CD4-positive, alpha-beta T cell (primary cell): Measurements from ENCODE around the gene TBCD. TPM values are rescaled to one million over a fixed set of nuclear protein-coding genes. Genes with fewer than 3 reads are reported as not detected.

Experiments used
- ATAC-seq: fragments of 200-7000 bp; cut with Tn5 transposase; one replicate; pipeline ENCODE4 v1.10.0; 2022; ENCODE audit warnings: mild to moderate bottlenecking; ENCODE audit not compliant: poor library complexity
- CTCF ChIA-PET: fragments of 350-600 bp; sonication (Branson Sonifier 250); formaldehyde crosslinking; loops from one replicate; lab custom pipeline; 2021; ENCODE audit warnings: antibody characterized with exemption, inconsistent platforms; lab: Charles Lee
- POLR2A ChIA-PET: fragments of 350-600 bp; sonication (Branson Sonifier 250); formaldehyde crosslinking; loops from one replicate; lab custom pipeline; 2021; ENCODE audit warnings: antibody characterized with exemption, inconsistent platforms; lab: Charles Lee
- DNase-seq, 14 experiments: peaks; one replicate each; pipeline ENCODE4 v3.0.0-alpha.2; 2013 to 2020; ENCODE audit warnings: mixed read lengths in 2 of 14
- H3K27ac ChIP-seq, 2 donors: one replicate each; pipeline versions ENCODE4 v1.5.1 to v1.7.0; 2013; ENCODE audit warnings: low read length in 2 of 2, low read depth in 1 of 2, mild to moderate bottlenecking in 1 of 2
- H3K27me3 ChIP-seq, 2 experiments: 1 replicate in 1 of 2; 2 replicates in 1 of 2; pipeline versions ENCODE4 v1.6.1 to v1.7.0; 2013; ENCODE audit warnings: low read length in 2 of 2, control low read depth in 1 of 2, mild to moderate bottlenecking in 1 of 2, moderate library complexity in 1 of 2; ENCODE audit not compliant: insufficient read depth in 2 of 2, control insufficient read depth in 1 of 2
- H3K36me3 ChIP-seq: one replicate; pipeline ENCODE4 v1.6.1; 2013; ENCODE audit warnings: low read length, control low read depth; ENCODE audit not compliant: insufficient read depth
- H3K4me1 ChIP-seq: one replicate; pipeline ENCODE4 v1.6.1; 2013; ENCODE audit warnings: low read length, control low read depth; ENCODE audit not compliant: insufficient read depth
- H3K4me3 ChIP-seq: one replicate; pipeline ENCODE4 v1.5.1; 2013; ENCODE audit warnings: mild to moderate bottlenecking, low read length, moderate library complexity
- H3K9me3 ChIP-seq, 2 experiments: 1 replicate in 1 of 2; 2 replicates in 1 of 2; pipeline versions ENCODE4 v1.6.1 to v1.7.0; 2013; ENCODE audit warnings: low read length in 2 of 2, mild to moderate bottlenecking in 2 of 2, control low read depth in 1 of 2, moderate library complexity in 1 of 2; ENCODE audit not compliant: control insufficient read depth in 1 of 2, insufficient read depth in 1 of 2
- H3K27ac Mint-ChIP-seq: one replicate; pipeline ENCODE4 v1.8.0; 2020; ENCODE audit warnings: mixed read lengths
- H3K27me3 Mint-ChIP-seq: one replicate; pipeline ENCODE4 v1.8.0; 2021; ENCODE audit warnings: mixed read lengths
- H3K36me3 Mint-ChIP-seq: one replicate; pipeline ENCODE4 v1.8.0; 2021; ENCODE audit warnings: low read depth, mixed read lengths
- H3K4me1 Mint-ChIP-seq: one replicate; pipeline ENCODE4 v1.8.0; 2021; ENCODE audit warnings: low read depth, mixed read lengths
- H3K4me3 Mint-ChIP-seq: one replicate; pipeline ENCODE4 v1.8.0; 2020; ENCODE audit warnings: mild to moderate bottlenecking, mixed read lengths
- H3K9me3 Mint-ChIP-seq: one replicate; pipeline ENCODE4 v1.8.0; 2020; ENCODE audit warnings: mixed read lengths
- intact Hi-C, 2 experiments: fragments of 100-400 bp; cut with DNase I in 1 of 2; cut with micrococcal nuclease in 1 of 2; formaldehyde crosslinking; loops; one replicate each; pipeline versions ENCODE4 v1.15.1 to v1.9.0; 2023 to 2025; cut with DNase I, micrococcal nuclease
- total RNA-seq, 174 experiments: library from RNA in 2 of 174; stranded (reverse) in 2 of 174; gene quantifications; one replicate each; pipeline ENCODE4 v1.2.3 and lab custom pipeline; 2021 to 2026
- TF ChIP-seq, protein P1 (sequence below): fragments of 200-600 bp; IDR thresholded peaks from one replicate; pipeline ENCODE4 v1.8.0; 2022; ENCODE audit warnings: antibody characterized with exemption, mild to moderate bottlenecking

TBCD gene
- total RNA-seq, 2 experiments from 2014 or later = 74.6 to 80.3 TPM

DNA sequence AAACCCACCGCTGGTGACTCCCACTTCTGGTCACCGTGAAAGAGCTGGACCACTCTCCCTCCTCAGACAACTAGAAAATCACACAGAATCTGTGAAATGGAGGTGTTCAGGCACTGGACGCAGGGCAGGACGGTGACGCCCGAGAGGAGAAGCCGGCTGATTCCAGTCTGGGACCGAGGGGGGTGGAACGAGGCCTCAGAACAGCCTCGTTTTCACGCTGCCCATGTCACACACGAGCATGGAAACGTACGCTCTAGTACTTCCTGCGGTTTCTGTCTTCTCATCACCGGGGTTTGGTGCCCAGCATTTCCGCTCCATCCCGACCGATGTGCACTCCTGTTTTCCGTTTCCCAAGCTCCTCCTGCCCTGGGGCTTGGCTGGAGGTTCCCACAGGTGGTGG lies 225.7 kb downstream of the TBCD start:
- no peaks in the 10 kb centered on the region for H3K27me3 ChIP-seq
- ChIA-PET CTCF (no interaction called here), POLR2A (no interaction called here)
- H3K4me1 ChIP-seq = peaks cover 13% of the 10 kb centered on the region
- Mint-ChIP-seq H3K9me3 (no peaks in the 10 kb centered on the region), H3K27ac (no peak overlapping the region), H3K4me1 (peaks cover 35% of the 10 kb centered on the region), H3K4me3 (no peak overlapping the region), H3K27me3 (no peaks in the 10 kb centered on the region), H3K36me3 (no peaks in the 10 kb centered on the region)
- no peak overlapping the region for H3K4me3 ChIP-seq
- H3K27ac ChIP-seq = no peak overlapping the region
- TF ChIP-seq, protein P1, sequence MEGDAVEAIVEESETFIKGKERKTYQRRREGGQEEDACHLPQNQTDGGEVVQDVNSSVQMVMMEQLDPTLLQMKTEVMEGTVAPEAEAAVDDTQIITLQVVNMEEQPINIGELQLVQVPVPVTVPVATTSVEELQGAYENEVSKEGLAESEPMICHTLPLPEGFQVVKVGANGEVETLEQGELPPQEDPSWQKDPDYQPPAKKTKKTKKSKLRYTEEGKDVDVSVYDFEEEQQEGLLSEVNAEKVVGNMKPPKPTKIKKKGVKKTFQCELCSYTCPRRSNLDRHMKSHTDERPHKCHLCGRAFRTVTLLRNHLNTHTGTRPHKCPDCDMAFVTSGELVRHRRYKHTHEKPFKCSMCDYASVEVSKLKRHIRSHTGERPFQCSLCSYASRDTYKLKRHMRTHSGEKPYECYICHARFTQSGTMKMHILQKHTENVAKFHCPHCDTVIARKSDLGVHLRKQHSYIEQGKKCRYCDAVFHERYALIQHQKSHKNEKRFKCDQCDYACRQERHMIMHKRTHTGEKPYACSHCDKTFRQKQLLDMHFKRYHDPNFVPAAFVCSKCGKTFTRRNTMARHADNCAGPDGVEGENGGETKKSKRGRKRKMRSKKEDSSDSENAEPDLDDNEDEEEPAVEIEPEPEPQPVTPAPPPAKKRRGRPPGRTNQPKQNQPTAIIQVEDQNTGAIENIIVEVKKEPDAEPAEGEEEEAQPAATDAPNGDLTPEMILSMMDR = no peak
- ATAC-seq (no peak), DNase-seq (no peak)
- H3K36me3 ChIP-seq = no peaks in the 10 kb centered on the region
- intact Hi-C loops = no loop called here
- H3K9me3 ChIP-seq = no peaks in the 10 kb centered on the region

GRCh38 chr17:82978765-82979349 lies 227.0 kb downstream of the TBCD start:
- Mint-ChIP-seq H3K27ac (peak overlapping the region; percentile 16), H3K9me3 (no peaks in the 10 kb centered on the region), H3K36me3 (no peaks in the 10 kb centered on the region), H3K27me3 (no peaks in the 10 kb centered on the region), H3K4me3 (peak overlapping the region; percentile 5), H3K4me1 (peaks cover 38% of the 10 kb centered on the region)
- TF ChIP-seq, protein P1 = no peak
- intact Hi-C loops = no loop called here
- H3K4me3 ChIP-seq = peak overlapping the region; percentile 31
- H3K4me1 ChIP-seq = peaks cover 13% of the 10 kb centered on the region
- ChIA-PET POLR2A (interaction anchor here (0.9 to 2.2 kb wide), 4 partner anchors 9 to 115 kb away, joined by 4 to 12 read pairs (median 8); no protein-coding TSS in a partner anchor), CTCF (interaction anchor here (1.2 kb wide), 1 partner anchor 9 kb away, joined by 3 read pairs; no protein-coding TSS in a partner anchor)
- peak overlapping the region in 1 of 2 donors; percentile 40 for H3K27ac ChIP-seq
- DNase-seq = peak in 3 of 14 experiments; percentile 46 to 68 (median 51)
- H3K9me3 ChIP-seq = peaks cover 0 to under 1% of the 10 kb centered on the region in 2 experiments
- peak; percentile 75 for ATAC-seq
- no peaks in the 10 kb centered on the region for H3K27me3 ChIP-seq
- no peaks in the 10 kb centered on the region for H3K36me3 ChIP-seq

DNA sequence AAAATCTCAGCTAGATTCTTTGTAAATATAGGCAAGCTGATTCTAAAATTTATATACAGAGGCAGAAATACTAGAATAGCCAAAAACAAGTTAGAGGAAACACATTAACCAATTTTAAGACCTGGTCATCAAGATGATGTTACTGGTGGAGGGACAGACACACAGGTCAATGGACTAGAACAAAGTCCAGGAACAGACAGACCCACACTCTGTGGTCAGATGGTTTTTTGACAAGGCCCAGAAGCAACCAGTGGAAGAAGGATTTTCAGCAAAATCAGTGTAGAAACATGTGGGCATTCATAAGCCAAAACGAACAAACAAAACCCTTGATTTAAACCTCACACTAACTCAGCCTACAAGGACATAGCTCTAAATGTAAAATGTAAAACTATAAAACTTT lies 227.9 kb downstream of the TBCD start:
- ChIA-PET CTCF (interaction anchor here (1.2 kb wide), 1 partner anchor 8 kb away, joined by 3 read pairs; no protein-coding TSS in a partner anchor), POLR2A (interaction anchor here (1.4 to 2.2 kb wide), 2 partner anchors 69 to 72 kb away, joined by 11 to 12 read pairs; no protein-coding TSS in a partner anchor)
- Mint-ChIP-seq H3K4me1 (peaks cover 43% of the 10 kb centered on the region), H3K9me3 (no peaks in the 10 kb centered on the region), H3K27ac (peak overlapping the region; percentile 15), H3K27me3 (no peaks in the 10 kb centered on the region), H3K4me3 (no peak overlapping the region), H3K36me3 (no peaks in the 10 kb centered on the region)
- Histone ChIP-seq H3K4me1 (peaks cover 15% of the 10 kb centered on the region), H3K36me3 (no peaks in the 10 kb centered on the region), H3K9me3 (peaks cover 0 to 6% of the 10 kb centered on the region in 2 experiments), H3K27ac (no peak overlapping the region), H3K27me3 (no peaks in the 10 kb centered on the region), H3K4me3 (no peak overlapping the region)
- TF ChIP-seq, protein P1 = no peak
- intact Hi-C loops = no loop called here
- DNase-seq (no peak), ATAC-seq (no peak)
